AG09319 (cell line): ENCODE data around the gene CCNI2.

Experiments
- DNase-seq: peaks from one replicate; pipeline ENCODE4 v3.0.0-alpha.2; 2010; ENCODE audit warnings: low read depth; ENCODE audit errors: extremely low read depth
- CTCF ChIP-seq: IDR thresholded peaks from 2 replicates; pipeline ENCODE4 v1.5.1; 2011; ENCODE audit warnings: low read depth, mild to moderate bottlenecking, inconsistent platforms, low read length, moderate library complexity

CCNI2 gene

GRCh38 chr5:132773114-132773513 is 25.9 kb downstream of the CCNI2 start:
- DNase-seq, result no peak
- TF ChIP-seq CTCF, result no peak

DNA sequence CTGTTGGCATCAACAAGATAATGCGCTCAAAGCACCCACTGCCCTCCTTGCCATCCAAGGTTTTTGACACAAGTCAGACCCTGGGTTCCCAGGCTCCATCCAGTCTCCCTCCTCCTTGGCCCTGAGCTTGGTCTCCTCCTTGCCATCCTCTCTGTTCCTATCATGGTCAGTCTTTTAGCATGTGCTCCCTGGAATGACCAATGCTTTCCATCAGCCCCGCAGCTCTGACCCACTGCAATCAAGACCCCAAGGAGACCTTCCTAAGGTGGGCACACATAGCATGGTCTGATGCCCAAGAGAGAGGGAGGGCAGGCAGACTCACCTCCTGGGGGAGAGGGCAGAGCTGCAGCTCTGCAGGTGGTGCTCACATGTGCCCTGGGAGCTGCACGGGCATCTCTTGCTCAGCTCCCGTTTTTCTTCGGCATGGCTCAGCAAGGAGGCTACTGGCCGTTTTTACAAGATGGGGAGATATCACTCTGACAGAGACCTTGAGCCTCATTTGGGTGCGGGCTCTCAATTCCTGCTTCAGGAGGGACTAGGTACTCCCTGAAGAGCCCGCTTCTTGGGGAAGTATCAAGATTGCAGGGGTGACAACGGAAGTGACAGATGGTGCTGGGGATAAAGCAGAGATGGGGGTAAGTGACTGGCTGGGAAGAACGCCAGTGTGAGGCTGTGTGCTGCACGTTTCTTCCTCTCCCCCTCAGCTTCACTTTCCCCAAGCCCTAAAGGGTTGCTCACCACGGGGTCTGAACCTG is 26.6 kb downstream of the CCNI2 start:
- DNase-seq, result no peak
- no peak for TF ChIP-seq CTCF

- no peak for TF ChIP-seq CTCF
- DNase-seq, result no peak
Observed at GRCh38 chr5:132774406-132774805, 27.2 kb downstream of the CCNI2 start.

DNA sequence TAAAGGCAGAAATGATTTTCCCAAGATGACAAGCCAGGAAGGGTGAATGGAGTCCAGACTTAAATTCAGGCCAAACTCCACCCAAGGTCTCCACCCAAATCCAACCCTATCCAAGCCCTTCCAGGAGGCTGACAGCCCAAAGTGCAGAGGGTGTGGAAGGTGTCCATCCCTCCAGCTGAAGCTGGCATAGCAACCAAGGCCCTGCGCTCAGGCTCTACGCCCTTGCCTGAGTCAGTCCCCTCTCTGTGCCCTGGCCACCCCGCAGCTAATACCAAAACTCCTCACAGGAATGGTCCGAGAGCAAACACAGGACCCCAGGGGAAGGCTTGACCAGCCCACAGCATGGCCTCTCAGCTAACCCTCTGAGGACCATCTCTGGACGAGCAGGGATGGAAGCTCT is 27.7 kb downstream of the CCNI2 start:
- DNase-seq, result no peak
- no peak for TF ChIP-seq CTCF

- no peak for DNase-seq
- no peak for TF ChIP-seq CTCF
Observed at GRCh38 chr5:132775476-132775961, 28.3 kb downstream of the CCNI2 start.

GRCh38 chr5:132776131-132776937 is 29.1 kb downstream of the CCNI2 start:
- no peak for DNase-seq
- TF ChIP-seq CTCF, result no peak

DNA sequence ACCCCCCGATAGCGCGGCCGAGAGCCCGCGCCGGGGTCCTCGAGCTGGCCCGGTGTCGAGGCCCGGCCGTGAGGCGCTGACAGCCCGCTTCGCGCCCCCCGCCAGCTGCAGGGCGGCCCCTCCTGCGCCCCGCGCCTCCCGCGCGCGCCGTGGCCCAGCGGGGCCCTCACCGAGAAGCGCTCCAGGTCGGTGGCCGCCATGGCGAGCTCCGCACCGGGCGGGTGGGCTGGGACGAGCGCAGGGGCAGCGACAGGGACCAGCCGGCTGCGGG is 29.6 kb downstream of the CCNI2 start:
- no peak for DNase-seq
- TF ChIP-seq CTCF, result no peak
